GM21619 (cell line): ENCODE data around the gene ACSF3.

Experiments
- ATAC-seq: cut with Tn5 transposase; IDR thresholded peaks from one replicate; pipeline ENCODE4 v1.9.1; 2021; ENCODE audit not compliant: unreplicated experiment

ACSF3 gene

DNA sequence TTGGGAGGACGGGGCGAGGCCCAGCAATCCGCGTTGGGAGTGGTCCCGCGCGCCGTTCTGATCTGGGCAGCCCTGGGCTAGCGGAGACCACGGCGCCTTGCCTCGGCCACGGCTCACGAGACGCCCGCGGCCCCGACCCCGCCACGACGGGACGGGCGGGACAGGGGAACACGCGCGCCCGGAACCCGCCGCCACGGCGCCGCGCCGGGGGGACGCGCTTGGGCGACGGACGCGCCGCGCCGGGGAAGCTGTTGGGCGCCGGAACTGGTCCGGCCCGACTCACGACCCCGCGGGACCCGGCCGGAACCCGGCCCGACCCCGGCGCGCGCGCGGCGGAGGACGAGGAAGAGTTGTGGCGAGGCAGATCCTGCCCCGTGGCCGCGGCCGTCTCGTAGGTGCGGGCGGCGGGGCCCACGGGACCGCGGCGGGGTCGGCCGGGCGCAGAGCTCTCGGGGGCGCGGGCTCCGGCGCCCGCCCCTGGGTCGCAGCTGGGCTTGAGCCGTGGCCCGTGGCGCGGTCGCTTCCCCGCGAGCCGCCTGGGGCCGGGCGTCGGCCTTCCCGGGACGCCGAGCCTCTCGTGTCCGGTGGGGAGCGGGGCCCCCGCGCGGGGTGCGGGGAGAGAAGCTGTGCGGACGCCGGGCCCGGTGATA, at the start of gene ACSF3:
TSS of gene ACSF3 (plus strand) at position 251 of the 650 bp plus-strand sequence. CDS start 6,830 bp downstream, outside the sequence.
- ATAC-seq = no peak

- ATAC-seq = no peak
Measured at GRCh38 chr16:89044418-89045180, 49.1 kb upstream of the ACSF3 start.

DNA sequence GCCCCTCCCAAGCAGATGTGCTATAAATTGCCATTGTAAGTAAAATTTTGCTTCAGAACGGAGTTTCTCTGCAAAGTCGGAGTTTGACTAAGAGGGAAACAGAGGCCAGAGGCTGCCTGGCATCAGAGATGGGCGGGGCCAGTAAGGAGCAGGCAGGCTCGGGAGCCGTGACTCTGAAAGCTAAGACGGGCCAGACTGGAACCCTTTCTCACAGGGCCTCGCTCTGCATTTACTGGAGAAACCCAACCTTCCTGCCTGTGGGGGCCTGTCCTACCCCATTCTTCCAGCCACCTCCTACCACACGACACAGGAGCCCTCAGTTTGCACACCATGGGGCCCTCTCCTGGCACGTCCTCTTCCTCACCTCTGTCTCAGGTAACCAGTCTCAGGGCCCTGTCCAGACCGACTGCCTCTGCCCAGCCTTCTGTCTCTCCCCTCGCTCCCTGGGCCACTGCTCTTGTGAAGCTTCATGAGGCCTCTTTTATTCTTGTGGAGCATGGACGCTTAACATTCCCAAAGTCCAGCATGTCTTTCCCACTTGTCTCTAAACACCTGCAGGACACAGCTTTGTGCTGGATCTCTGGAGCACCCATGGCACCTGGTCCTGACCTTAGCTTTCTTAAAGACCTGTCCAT, 48.4 kb upstream of the ACSF3 start:
- no peak for ATAC-seq

GRCh38 chr16:89045881-89046280, 47.8 kb upstream of the ACSF3 start:
- no peak for ATAC-seq

DNA sequence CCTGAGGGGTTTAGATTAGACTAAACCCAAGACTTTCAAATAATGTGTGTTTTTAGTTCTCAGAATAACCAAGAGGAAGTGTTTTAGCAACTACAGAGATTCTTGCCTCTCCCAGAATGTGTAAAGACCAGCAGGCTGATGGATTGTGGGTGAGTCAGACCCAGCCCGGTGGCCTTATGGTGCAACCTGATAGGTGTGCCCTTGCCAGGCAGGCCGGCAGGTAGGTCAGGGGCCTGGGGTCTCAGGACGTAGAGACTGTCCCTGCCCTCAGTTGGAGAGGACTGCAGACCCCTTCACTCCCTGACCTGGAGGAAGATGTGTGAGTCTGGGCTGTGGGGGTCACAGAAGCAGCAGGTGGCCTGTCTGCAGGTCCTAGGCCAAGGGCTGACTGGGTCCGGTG, 47.2 kb upstream of the ACSF3 start:
- no peak for ATAC-seq

- ATAC-seq = no peak
Measured at GRCh38 chr16:89047331-89048089, 46.1 kb upstream of the ACSF3 start.

DNA sequence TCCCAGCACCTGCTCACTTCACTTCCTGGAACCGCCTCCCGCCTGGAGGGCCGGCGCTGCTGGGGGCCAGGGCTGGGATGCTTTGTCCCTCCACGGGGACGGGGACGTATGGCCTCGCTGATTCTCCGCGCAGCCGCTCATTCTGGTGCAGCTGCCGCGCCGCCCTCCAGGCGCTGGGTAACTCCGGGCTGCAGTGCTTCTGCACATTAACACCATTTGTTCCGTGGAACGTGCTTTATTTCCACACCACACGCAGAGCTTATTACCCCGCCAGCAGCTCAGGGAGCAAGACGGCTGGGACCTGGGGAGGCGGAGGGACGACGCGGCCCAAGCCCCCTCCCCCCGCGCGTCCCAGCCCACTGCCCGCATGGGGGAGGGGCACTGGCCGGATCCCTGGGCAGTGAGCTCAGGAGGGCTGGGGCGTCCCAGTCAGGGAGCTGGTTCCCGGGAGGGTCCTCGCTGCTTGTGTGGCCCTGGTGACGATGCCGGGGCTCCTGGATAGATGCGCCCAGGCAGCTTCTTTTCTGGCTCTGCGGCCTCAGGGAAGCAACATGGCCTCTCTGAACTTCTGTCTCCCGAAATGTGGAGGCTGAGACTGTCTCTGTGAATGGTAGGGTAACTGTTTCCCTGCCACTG, 45.4 kb upstream of the ACSF3 start:
- ATAC-seq = no peak

GRCh38 chr16:89048871-89049422, 44.7 kb upstream of the ACSF3 start:
- ATAC-seq = no peak

- ATAC-seq = no peak
Measured at GRCh38 chr16:89049484-89050118, 44.1 kb upstream of the ACSF3 start.

DNA sequence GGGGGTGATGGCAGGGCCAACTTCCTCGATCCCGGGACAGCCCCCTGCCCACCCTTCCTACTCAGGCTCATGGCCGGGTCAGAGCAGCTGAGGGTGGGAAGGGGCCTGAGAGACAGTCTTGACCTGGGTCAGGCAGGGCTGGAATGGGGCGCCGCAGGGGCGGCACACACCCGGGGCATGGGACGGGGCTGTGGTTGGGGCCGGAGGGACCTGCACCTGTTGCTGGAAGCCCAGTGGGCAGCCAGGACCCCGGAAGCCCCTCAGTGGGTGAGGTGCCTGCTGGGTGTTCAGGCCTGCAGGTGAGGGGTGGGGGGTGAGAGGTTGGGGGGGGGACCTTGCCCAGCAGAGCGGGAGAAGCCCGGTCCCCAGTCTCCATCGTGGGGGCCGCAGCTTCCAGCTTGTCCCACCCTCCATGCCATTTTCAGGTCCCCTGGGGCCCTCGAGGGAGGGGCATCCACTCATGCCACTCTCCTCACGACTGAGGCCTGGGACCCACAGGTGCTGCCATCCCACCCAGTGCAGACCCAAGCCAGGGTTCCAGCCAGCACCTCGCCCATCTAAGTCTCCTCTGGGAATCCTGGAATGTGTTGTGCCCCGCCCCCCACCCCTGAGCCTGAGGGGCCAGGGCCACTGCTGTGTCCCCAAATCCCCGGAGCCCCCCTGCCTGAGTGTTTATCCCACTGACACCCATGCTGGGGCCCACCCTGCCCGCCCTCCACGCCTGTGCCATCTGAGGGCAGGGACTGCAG, 43.4 kb upstream of the ACSF3 start:
- no peak for ATAC-seq

GRCh38 chr16:89050868-89051311, 42.8 kb upstream of the ACSF3 start:
- no peak for ATAC-seq

DNA sequence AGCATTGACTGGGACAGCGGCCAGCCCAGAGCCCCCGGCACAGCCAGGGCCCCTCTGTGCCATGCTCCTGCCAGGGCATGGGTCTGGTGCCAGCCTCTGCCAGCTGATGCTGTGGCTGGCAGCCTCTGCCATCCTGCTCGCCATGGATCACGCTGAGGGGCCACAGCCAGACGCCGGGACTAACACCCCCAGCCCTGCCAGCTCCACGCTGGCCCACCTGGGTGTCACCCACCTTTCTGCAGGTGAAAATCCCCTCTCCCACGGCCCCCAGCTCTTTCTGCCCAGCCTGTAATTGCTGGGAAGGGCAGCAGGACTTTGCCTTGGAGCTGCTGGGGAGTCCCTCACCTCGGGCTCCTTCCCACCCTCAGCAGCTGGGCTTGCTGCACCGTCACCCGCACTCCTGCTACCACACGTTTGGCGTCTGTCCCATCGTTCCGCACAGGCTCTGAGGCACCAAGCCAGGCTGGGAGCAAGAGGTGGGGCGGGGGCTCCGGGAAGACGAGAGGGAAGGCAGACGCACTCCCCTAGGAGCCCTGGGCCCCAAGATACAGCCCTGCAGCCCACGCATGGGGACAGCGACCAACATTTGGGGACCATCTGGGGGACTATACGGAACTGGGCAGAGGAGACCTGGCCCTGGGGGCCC, 42.0 kb upstream of the ACSF3 start:
- ATAC-seq = no peak

GRCh38 chr16:89052191-89052889, 41.3 kb upstream of the ACSF3 start:
- no peak for ATAC-seq

GRCh38 chr16:89052890-89053724, 40.5 kb upstream of the ACSF3 start:
- no peak for ATAC-seq

DNA sequence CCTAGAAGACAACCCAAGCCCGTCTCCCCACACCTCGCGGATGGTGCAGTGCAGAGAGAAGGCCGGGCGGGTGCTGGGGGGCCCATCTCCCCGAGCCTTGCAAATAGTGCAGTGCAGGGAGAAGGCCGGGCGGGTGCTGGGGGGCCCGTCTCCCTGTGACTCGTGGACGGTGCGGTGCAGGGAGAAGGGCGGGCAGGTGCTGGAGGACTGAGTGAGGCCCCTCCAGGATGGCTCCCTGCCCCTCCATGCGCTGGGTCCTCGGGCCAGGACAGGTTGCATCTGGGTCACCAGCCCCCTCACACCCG, 40.0 kb upstream of the ACSF3 start:
- no peak for ATAC-seq

DNA sequence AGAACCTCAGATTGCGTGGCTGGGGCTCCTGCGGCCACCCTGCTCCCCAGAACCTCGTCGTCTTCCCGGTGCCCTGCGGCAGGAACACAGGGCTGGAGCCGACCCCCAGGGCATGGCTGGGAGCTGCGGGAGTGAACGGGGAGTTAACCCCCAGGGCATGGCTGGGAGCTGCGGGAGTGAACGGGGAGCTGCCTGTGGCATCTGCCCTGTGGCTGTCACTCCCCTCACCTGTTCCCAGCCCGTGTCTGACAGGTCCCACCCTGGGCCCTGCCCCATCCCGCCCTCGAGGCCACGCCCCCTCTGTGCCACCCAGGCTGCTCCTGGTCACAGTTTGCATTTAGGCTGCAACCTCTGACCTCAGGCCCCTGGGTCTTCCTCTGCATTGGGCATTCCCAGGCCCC, 39.4 kb upstream of the ACSF3 start:
- ATAC-seq = no peak

- ATAC-seq = no peak
Measured at GRCh38 chr16:89054714-89055113, 38.9 kb upstream of the ACSF3 start.

DNA sequence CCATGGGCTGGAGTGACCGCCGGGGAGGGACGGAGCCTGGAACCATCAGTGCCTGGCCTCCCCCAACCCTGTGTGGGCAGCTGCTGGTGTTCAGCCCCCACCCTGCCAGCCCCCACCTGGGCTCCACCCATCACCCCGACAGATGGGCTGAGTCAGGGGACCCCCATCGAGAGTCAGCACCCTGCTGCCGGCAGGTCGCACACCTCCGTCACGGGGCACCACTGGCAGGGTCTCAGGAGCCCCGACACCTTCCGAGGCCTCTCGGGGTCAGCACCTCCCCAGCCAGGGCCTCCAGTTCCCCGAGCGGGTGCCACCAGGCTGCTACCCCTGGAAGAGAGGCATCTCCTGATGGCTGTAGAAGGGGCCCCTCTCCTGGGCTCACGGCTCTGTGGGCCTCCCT, 38.3 kb upstream of the ACSF3 start:
- no peak for ATAC-seq
